ENCODE results near the gene MOCS3. TPM values are rescaled to one million over a fixed set of nuclear protein-coding genes. Genes with fewer than 3 reads are reported as not detected.

The MOCS3 gene
- total and polyA plus RNA-seq, 10 of the 15 experiments (the other 5 are each of a cell fraction or from before 2014, with no cell fraction given): 0.87 to 5.9 (median 3.6) TPM

DNA sequence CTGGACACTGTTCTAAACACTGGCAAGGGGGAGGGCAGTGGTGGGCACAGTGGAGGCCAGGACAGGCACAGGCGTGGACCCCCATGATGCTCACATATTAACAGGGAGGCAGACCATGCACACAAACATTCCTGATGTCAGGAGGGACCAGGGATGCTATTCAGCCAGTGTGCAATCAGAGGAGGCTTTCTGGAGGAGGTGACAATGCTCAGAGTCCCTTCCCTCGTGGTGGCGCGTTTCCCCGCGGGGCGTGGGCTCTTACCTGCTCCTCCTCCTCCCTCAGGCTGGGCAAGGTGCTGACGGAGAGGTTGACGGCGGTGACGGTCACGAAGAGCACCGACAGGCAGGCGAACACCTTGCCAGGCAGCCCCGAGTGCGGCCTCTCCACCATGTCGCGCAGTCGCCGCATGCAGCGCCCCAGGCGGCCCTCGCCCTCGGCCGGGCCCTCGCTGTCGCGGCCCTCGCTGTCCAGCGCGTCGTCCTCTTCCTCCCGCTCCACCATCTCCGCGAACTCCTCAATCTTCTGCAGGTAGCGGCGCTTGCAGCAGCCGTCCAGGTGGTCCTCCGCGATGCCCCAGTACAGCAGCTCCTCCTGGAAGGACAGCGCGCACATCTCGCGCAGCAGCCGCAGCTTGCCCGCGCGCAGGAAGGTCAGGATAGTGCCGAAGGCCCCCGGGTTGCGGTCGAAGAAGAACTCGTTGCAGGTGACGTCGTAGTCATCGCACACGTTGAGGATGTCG, 50.9 kb downstream of the MOCS3 start:
- Histone ChIP-seq H3K4me3 (no peak overlapping the region), H3K4me2 (ENCODE audit: control insufficient read depth, insufficient read depth) (no peak overlapping the region), H3K4me1 (ENCODE audit: control insufficient read depth, insufficient read depth, low read length) (no peaks in the 10 kb centered on the region), H3K36me3 (ENCODE audit: control insufficient read depth in 2 of 2, insufficient read depth in 2 of 2, low read length in 1 of 2) (no peaks in the 10 kb centered on the region), H3K27me3 (replicated peaks in 1 of 2; ENCODE audit: control insufficient read depth in 2 of 2, insufficient read depth in 2 of 2, low read length in 1 of 2) (peaks cover 2 to 3% of the 10 kb centered on the region in 2 experiments; a peak in 1 of 4 replicates), H3K9me3 (replicated peaks; ENCODE audit: control insufficient read depth, insufficient read depth, low read length) (no peaks in the 10 kb centered on the region), H4K20me1 (ENCODE audit: control insufficient read depth, insufficient read depth) (no peaks in the 10 kb centered on the region), H3K9ac (ENCODE audit: control insufficient read depth, insufficient read depth, low read length) (no peak overlapping the region), H3K79me2 (ENCODE audit: control insufficient read depth, insufficient read depth, low read length) (no peaks in the 10 kb centered on the region), H2AFZ (ENCODE audit: control insufficient read depth, low read depth, low read length) (no peak overlapping the region), H3K27ac (ENCODE audit: control insufficient read depth, insufficient read depth) (no peak overlapping the region)
- DNase-seq (ENCODE audit: low read depth, low spot score): no peak
- no peak for ATAC-seq
- in situ Hi-C loops (cut with MboI) (no loop called here), intact Hi-C loops (cut with micrococcal nuclease; ENCODE audit: unreplicated experiment) (no loop called here)
- RAD21 ChIA-PET (ENCODE audit: unreplicated experiment): no interaction called here
- BruUV-seq (replicated peaks): no TSS peak
- POLR2A ChIA-PET: no interaction called here
- no peak for FAIRE-seq
- SMC1A ChIA-PET (ENCODE audit: uncharacterized antibody, unreplicated experiment): no interaction called here
- WGBS (ENCODE audit: insufficient coverage, insufficient replicate concordance, low lambda C conversion rate, missing lambda C conversion rate): 84% methylated on average over 58 of the region's 58 CpGs
- CTCF ChIA-PET: no interaction called here
- TF ChIP-seq POLR2A (IDR thresholded peaks at IDR 0.05; ENCODE audit: low read depth, low read length) (no peak), GATAD2B (conservative IDR thresholded peaks at IDR 0.05; ENCODE audit: low read depth) (no peak), RBBP5 (conservative IDR thresholded peaks at IDR 0.05) (no peak), RUNX3 (IDR thresholded peaks at IDR 0.05; ENCODE audit: low read length) (no peak), NFYB (IDR thresholded peaks at IDR 0.05; ENCODE audit: insufficient read depth, low read depth, low read length) (no peak), SREBF2 (IDR thresholded peaks at IDR 0.05; ENCODE audit: low read length) (no peak), MYB (IDR thresholded peaks at IDR 0.05; ENCODE audit: borderline replicate concordance, low read depth, low read length) (no peak), ZNF207 (IDR thresholded peaks at IDR 0.05; ENCODE audit: borderline replicate concordance) (no peak), ZNF274 (IDR thresholded peaks at IDR 0.05; ENCODE audit: insufficient read depth, insufficient read length) (no peak), TBL1XR1 (IDR thresholded peaks at IDR 0.05; ENCODE audit: low read depth, low read length) (no peak), NR2C2 (IDR thresholded peaks at IDR 0.05; ENCODE audit: borderline replicate concordance, control insufficient read depth, insufficient read length, low read depth) (no peak), RCOR1 (conservative IDR thresholded peaks at IDR 0.05; ENCODE audit: low read depth, low read length) (no peak), SPI1 (IDR thresholded peaks at IDR 0.05; ENCODE audit: borderline replicate concordance, insufficient read depth, low read depth, low read length) (no peak), ZNF384 (IDR thresholded peaks at IDR 0.05; ENCODE audit: borderline replicate concordance, low read depth, low read length) (no peak)
- TF ChIP-seq, protein P1, sequence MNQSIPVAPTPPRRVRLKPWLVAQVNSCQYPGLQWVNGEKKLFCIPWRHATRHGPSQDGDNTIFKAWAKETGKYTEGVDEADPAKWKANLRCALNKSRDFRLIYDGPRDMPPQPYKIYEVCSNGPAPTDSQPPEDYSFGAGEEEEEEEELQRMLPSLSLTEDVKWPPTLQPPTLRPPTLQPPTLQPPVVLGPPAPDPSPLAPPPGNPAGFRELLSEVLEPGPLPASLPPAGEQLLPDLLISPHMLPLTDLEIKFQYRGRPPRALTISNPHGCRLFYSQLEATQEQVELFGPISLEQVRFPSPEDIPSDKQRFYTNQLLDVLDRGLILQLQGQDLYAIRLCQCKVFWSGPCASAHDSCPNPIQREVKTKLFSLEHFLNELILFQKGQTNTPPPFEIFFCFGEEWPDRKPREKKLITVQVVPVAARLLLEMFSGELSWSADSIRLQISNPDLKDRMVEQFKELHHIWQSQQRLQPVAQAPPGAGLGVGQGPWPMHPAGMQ (IDR thresholded peaks at IDR 0.05; ENCODE audit: borderline replicate concordance): no peak
- TF ChIP-seq, protein P2, sequence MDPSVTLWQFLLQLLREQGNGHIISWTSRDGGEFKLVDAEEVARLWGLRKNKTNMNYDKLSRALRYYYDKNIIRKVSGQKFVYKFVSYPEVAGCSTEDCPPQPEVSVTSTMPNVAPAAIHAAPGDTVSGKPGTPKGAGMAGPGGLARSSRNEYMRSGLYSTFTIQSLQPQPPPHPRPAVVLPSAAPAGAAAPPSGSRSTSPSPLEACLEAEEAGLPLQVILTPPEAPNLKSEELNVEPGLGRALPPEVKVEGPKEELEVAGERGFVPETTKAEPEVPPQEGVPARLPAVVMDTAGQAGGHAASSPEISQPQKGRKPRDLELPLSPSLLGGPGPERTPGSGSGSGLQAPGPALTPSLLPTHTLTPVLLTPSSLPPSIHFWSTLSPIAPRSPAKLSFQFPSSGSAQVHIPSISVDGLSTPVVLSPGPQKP (IDR thresholded peaks at IDR 0.05; ENCODE audit: low read depth, low read length): no peak
- TF ChIP-seq, protein P3, sequence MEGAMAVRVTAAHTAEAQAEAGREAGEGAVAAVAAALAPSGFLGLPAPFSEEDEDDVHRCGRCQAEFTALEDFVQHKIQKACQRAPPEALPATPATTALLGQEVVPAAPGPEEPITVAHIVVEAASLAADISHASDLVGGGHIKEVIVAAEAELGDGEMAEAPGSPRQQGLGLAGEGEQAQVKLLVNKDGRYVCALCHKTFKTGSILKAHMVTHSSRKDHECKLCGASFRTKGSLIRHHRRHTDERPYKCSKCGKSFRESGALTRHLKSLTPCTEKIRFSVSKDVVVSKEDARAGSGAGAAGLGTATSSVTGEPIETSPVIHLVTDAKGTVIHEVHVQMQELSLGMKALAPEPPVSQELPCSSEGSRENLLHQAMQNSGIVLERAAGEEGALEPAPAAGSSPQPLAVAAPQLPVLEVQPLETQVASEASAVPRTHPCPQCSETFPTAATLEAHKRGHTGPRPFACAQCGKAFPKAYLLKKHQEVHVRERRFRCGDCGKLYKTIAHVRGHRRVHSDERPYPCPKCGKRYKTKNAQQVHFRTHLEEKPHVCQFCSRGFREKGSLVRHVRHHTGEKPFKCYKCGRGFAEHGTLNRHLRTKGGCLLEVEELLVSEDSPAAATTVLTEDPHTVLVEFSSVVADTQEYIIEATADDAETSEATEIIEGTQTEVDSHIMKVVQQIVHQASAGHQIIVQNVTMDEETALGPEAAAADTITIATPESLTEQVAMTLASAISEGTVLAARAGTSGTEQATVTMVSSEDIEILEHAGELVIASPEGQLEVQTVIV (IDR thresholded peaks at IDR 0.05; ENCODE audit: borderline replicate concordance, partially characterized antibody): no peak
- TF ChIP-seq, protein P4, sequence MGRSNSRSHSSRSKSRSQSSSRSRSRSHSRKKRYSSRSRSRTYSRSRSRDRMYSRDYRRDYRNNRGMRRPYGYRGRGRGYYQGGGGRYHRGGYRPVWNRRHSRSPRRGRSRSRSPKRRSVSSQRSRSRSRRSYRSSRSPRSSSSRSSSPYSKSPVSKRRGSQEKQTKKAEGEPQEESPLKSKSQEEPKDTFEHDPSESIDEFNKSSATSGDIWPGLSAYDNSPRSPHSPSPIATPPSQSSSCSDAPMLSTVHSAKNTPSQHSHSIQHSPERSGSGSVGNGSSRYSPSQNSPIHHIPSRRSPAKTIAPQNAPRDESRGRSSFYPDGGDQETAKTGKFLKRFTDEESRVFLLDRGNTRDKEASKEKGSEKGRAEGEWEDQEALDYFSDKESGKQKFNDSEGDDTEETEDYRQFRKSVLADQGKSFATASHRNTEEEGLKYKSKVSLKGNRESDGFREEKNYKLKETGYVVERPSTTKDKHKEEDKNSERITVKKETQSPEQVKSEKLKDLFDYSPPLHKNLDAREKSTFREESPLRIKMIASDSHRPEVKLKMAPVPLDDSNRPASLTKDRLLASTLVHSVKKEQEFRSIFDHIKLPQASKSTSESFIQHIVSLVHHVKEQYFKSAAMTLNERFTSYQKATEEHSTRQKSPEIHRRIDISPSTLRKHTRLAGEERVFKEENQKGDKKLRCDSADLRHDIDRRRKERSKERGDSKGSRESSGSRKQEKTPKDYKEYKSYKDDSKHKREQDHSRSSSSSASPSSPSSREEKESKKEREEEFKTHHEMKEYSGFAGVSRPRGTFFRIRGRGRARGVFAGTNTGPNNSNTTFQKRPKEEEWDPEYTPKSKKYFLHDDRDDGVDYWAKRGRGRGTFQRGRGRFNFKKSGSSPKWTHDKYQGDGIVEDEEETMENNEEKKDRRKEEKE (IDR thresholded peaks at IDR 0.05): no peak
